ENCODE measurements around the gene GPRASP2.

DNA sequence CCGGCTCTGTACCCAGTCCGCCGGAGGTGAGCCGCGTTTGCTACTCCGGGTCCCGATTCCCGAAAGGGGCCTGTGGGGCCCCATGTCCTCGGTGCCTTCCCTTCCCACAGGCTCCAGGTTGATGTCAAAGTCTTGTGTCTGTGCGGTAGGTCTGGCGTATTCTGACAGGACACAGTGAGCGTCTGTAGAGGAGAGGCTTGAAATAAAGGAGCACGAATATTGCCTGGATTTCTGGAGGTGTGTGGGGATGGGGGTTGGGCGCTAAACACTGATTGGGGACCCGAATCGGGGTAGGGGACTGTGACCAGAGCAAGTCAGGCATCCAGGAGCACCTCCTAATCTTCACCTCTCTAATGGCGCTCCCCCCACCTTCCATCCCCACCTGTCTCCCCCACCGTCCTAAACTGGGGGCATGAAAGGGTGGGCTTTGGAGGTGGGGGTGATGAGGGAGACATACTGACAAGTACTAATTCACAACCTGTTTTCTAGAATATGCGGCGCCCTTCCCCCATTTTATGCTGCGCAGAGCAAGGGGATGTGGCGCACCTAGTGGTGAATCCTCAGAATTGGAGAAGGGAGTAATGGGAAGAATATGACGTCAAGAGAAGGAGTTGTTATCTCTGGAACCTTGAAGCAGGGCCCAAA is 855 bp downstream of the GPRASP2 start:
- TF ChIP-seq, protein P1, sequence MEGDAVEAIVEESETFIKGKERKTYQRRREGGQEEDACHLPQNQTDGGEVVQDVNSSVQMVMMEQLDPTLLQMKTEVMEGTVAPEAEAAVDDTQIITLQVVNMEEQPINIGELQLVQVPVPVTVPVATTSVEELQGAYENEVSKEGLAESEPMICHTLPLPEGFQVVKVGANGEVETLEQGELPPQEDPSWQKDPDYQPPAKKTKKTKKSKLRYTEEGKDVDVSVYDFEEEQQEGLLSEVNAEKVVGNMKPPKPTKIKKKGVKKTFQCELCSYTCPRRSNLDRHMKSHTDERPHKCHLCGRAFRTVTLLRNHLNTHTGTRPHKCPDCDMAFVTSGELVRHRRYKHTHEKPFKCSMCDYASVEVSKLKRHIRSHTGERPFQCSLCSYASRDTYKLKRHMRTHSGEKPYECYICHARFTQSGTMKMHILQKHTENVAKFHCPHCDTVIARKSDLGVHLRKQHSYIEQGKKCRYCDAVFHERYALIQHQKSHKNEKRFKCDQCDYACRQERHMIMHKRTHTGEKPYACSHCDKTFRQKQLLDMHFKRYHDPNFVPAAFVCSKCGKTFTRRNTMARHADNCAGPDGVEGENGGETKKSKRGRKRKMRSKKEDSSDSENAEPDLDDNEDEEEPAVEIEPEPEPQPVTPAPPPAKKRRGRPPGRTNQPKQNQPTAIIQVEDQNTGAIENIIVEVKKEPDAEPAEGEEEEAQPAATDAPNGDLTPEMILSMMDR (conservative IDR thresholded peaks at IDR 0.05): peak; percentile 77
- TF ChIP-seq ZFX (IDR thresholded peaks at IDR 0.05): peak; percentile 1; the same call in 1 of the 2 replicates
